G401 (cell line): ENCODE measurements around the gene SCGB1C1. TPM values are rescaled to one million over a fixed set of nuclear protein-coding genes. Genes with fewer than 3 reads are reported as not detected.
"Not testable (repeated sequence)": the region's sequence is repeated elsewhere in the genome, so short reads cannot be mapped to it uniquely, and the experiment has no call there.

Experiments
- DNase-seq: peaks from one replicate; pipeline ENCODE4 v3.0.0-alpha.2; 2015; ENCODE audit warnings: low spot score
- in situ Hi-C: cut with HindIII; loops from 2 replicates; pipeline ENCODE4 v1.10.0; 2016; ENCODE audit warnings: low sequenced_read_pairs, mixed read lengths
- total RNA-seq: library from RNA; depleted of rRNA; stranded (reverse); fragments of >200 nt; shearing (Covaris generic); gene quantifications from 2 replicates; pipeline ENCODE4 v1.2.3, GENCODE V29; 2014

The SCGB1C1 gene
- total RNA-seq, 1 experiment from 2014 or later, result not detected

DNA sequence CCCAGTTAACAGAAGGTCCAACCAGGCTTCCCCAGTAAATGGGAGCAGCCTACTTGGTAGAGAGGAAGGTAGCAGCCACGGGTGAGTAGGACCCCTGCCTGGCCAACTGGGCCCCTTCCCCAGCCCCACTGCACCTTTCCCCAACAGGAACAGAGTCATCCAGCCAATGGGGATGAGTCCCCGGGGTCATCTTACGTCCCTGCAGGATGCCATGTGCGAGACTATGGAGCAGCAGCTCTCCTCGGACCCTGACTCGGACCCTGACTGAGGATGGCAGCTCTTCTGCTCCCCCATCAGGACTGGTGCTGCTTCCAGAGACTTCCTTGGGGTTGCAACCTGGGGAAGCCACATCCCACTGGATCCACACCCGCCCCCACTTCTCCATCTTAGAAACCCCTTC, 21.2 kb downstream of the SCGB1C1 start:
- DNase-seq, result no peak
- in situ Hi-C loops, result no loop called here

DNA sequence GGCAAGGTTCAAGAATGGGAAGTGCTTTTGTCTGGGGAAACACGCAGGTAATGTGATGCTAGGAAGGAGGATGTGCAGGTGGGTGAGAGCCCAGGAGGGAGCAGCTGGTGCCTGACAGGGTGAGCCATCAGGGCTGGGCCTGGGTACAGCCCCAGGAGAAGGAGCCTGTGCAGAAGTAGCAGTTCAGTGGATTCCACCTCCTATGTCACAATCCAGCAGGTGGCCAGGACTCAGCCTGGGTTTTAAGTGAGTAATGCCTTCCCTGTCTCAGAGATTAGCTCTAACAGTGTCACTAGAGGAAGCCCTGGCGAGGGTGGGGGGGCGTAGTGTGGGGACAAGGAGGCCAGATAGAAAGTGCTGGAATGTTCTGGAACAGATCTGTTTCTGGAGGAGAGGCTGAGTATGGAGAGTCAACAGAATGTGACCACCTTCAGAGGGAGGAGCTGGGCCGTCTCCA, 22.7 kb downstream of the SCGB1C1 start:
- in situ Hi-C loops, result no loop called here
- no peak for DNase-seq

DNA sequence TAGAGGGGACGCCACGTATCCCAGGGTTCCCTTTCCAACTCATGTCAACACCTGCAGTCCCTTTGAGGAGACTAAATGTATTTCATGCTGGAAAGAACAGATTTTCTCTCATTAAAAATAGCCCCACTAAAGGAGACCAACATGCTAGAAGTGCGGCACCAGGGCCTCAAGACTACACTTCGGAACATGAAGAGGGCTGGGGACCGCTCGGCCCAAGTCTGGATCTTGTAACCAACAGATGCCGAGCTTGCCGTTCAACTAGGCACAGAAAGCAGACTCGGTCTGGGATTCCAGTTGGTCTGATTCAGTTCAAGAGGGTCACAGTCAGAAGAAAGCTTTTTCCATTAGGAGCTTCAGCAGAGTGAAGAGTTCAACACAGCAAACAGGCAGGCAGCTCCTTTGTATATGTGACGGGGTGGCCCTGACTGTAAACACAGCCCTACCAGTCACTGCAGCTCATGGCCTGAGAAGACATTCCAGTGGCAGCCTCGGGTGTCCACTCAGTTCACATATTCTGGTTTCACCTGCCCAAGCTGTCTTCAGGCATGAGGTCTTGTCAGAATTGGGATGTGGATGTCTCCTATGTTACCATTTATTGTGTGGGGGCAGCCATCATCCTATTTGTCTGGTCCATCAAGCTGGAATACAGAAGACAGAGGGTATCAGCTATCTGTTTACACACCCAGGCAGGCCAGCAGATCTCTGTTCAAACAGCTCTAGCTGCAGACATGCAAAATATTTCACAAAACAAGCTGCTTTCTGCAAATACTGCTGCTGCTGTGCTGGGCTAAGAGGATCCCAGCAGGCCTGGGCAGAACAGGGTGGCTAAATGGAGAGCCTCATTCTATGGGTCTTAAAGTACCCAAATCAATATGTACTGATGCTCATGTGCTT, 23.4 kb downstream of the SCGB1C1 start:
- in situ Hi-C loops, result no loop called here
- no peak for DNase-seq

DNA sequence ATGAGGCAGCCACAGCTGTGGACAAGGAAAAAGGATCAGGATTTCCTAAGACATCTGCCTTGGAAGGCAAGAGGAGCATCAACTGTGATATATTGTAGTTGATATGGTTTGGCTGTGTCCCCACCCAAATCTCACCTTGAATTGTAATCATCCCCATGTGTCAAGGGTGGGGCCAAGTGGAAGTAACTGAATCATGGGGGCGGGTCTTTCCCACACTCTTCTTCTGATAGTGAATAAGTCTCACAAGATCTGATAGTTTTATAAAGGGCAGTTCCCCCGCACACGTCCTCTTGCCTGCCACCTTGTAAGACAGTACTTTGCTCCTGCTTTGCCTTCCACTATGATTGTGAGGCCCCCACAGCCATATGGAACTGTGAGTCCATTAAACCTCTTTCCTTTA, 24.8 kb downstream of the SCGB1C1 start:
- in situ Hi-C loops, result no loop called here

DNA sequence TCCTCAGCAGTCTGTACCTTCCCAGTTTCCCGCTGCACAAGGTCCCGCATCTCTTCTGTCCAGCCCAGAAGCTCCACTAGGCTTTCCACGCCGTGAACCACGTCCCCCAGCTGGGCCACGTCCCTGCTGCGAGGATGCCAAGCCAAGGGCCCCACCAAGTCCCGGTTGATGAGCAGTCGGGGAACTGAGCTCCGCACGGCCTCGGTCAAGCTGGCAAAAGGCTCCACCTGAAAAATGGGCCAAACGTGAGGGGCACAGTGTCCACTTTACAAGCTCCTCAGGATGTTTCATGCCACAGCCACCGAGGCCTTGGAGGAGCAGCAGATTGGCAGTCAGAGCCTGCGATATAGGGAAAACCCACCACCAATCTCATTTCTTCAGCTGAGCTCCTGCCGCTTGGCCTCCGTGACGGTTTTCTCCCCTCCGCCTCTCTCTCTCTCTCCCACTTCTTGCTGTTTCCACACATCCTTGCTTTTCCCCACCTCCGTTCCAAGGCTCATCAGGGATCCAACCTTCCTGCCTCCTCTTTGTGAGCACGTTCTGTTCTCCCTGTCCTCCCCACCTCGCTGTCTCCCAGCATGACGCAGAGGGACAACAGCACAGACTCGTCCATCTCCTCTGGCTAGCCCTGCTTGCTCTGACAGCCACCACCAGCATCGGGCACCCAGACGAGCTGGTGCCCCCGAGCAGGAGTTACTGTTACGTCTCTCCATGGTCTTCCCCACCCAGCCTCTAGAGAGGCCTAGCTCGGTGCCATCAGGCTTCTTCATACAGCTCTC, 26.1 kb downstream of the SCGB1C1 start:
- in situ Hi-C loops, result no loop called here
- DNase-seq, result no peak

More for the DNA sequence above, 24.8 kb downstream of the SCGB1C1 start:
- DNase-seq, result no peak

DNA sequence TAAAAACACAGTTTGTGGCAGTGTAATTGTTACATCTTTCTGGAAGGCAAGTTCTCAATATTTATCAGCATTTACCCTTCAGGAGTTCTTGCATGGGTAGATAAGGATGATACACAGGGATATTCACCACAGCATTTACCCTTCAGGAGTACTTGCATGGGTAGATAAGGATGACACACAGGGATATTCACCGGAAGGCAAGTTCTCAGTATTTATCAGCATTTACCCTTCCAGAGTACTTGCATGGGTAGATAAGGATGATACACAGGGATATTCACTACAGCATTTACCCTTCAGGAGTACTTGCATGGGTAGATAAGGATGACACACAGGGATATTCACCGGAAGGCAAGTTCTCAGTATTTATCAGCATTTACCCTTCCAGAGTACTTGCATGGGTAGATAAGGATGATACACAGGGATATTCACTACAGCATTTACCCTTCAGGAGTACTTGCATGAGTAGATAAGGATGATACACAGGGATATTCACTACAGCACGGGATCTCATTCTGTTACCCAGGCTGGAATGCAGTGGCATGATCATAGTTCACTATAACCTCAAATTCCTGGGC, 27.9 kb downstream of the SCGB1C1 start:
- in situ Hi-C loops, DNase-seq: not testable (repeated sequence)

DNA sequence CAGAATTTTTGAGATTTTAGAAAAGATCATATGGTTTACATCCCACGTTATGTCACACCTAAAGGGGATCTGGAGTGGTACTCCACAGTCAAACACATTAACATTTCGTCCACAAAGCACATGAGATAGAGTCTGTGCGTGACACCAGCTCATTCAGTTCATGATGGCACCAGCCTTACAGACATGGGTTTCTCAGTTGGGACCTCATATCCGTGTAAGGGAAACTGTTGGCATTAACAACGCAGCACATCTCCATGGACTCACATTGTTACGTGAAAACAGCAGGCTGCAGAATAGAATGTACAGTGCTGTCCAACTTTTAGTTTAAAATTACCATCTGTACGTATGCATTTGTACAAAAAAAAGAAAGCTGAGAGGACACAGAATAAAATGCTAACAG, 28.7 kb downstream of the SCGB1C1 start:
- DNase-seq, result no peak

DNA sequence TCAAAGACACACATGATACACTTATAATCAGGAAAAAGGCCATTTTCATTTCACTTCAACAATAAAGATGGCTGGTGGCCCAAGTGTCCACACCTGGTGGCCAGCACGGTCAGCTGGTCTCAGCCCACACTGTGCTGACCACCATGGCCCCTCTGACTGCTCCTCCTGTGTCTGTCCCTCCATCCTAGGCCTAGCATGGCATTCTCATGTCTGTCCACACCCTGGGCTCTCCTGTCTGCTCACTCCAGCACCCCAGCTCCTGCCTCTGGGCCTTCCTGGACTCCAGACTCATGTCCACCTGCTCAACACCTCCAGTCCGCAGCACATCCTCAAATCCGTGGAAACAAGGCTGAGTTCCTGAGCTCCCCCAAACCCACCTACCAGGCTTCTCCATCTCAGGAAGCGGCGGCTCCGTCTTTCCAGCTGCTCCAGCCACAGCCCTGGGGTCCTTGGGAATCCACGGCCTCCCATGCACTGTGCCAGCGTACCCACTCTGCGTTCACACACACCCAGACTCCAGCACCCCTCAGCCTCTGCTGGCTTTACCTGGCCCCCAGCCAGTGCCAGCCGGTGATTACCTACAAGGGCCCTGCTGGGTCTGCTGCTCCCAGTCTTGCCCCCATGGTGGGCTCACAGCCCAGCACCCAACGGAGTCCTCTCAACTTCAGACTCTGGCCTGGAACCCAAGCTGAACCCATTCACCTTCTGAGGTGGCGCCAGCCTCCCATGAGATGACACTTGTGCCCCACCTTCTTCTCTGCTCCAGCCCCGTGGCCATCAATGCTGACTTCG, 29.3 kb downstream of the SCGB1C1 start:
- in situ Hi-C loops, result no loop called here

More for the DNA sequence above, 28.7 kb downstream of the SCGB1C1 start:
- in situ Hi-C loops, result no loop called here

DNA sequence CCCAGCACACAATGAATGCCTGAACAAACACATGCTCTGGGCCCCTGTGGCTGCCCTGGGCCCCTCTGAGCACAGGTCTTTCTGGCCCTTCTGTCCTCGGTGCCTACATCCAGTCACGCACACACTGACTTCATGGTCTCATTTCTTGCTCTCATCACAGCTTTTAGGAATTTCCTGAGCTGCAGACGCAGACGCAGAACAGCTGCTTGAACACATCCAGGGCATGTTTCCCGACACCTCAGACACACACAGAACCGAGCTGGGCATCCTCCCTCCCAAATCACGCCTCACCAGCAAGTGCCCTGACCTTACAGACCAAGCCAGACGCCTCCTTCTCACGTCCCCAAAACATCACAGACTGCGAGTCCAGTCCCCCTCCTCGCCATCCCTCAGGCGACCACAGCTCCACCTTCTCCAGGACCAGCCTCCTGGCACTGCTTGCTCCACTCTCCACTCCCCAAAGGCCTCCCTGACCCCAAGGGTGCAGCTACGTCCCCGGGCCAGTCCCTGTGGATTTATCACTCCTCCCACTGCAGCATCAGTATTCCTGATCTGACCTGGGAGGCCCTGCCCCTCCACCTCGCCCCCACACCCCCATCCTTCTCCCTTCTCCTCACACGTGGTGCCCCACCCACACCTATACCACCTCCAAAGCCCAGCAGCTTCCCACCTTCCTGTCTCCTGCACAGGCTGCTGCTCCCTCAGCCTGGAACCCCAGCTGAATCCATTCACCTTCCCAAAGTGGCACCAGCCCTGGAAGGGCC, 30.3 kb downstream of the SCGB1C1 start:
- in situ Hi-C loops, result no loop called here
- DNase-seq, result no peak

More for the DNA sequence above, 29.3 kb downstream of the SCGB1C1 start:
- no peak for DNase-seq

DNA sequence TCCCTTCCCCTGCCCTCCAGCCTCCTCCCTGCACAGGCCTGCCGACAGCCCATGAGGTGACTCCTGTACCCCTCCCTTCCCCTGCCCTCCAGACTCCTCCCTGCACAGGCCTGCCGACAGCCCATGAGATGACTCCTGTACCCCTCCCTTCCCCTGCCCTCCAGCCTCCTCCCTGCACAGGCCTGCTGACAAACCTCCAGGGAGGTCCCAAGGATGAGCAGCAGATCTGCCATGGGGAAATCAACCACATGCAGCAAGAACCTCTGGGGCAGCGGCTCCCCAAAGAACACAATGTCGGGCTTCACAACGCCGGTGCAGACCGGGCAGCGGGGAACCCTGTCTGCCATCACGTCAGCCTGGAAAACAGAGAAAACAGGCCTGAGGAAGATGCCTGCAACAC, 31.0 kb downstream of the SCGB1C1 start:
- DNase-seq, result no peak
- in situ Hi-C loops, result no loop called here

DNA sequence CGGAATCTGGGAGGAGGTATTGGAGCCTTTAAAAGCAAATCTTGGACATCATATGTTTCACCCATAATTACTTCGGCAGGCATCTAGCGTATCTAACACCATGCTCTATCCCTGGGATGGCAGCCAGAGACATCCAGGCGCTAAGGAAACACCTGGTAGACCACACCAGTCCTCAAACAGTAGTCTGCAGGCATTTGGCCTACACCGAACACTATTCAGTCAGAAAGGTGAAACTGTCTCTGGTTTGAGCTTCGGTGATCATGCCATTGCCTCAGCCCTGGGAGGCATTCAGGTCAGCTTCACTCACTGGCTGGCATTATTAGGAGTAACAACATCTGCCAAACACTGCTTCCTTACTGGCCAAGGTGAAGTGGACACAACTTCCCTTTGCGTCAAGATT, 31.5 kb downstream of the SCGB1C1 start:
- DNase-seq, result no peak
- in situ Hi-C loops, result no loop called here

DNA sequence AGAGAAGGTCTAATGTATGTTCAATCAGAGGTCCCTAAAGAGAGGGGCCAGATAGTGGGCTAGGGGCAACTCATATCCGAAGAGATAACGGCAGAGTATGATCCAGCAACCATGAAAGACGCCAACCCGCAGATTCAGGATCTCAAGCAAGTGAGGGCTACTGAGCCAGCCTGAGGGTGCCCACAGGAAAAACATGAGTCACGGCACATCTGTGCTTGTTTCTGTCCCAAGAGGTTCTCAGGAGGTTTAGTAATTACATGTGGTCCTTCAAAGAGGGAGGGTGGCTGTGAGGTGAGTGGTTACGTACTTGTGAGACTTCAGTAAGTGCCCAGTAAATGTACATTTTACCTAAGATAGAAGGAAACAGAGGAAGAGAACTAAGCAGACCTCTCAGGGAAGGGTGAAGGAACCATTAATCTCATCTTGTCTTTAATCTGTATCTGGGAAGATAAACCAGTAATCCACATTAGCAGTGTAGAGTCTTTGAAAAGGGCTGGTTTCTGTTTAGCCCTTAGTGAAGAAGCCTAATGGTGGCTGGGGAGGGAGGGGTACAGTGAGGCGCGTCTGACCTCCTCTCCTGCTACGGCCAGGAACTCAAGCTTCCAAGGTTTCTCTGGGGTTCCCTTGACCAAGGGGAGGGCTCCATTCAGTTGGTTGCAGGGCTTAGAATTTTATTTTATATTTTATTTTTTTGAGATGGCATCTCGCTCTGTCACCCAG, 33.0 kb downstream of the SCGB1C1 start:
- in situ Hi-C loops, result no loop called here
- no peak for DNase-seq

DNA sequence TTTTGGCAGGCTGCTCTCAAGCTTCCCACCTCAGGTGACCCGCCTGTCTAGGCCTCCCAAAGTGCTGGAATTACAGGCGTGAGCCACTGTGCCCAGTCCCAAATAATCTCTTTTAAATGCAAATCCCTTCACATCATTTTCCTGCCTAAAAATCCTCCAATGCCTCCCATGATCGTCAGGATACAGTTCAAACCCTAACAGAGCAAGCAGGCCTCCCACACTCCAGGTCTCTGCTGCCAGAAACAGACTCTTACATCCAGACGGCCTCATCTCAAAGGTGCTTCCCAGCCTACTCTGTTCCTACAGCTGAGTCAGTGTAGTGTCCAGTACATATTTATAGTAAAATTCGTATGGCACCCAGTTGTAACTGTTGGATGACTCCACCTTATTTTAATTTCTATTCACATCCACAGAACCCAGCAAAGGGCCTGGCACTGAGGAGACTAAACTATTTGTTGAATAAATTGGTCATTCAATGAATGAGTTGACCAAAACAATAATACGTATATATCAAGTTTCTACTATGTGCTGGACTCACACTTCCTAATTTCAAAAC, 35.0 kb downstream of the SCGB1C1 start:
- no peak for DNase-seq
- in situ Hi-C loops, result no loop called here

DNA sequence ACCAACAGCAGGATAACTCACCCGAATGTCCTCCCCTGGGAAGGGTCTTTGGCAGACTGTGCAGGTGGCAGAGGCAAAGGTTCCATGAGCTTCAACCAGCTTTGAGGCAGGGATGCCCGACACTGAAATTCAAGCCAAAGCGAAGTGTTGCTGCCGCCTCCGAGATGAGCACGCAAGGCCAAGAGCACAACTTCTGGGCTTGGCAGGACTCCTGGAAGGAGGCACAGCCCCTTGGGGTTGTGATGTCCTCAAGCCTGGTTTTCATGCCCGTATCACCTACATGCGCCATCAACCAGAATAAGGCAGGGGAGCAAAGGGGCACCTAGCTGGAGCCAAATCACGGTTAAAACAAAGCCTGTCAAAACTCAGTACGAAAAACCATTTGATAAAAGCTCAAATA, 37.6 kb downstream of the SCGB1C1 start:
- in situ Hi-C loops, result no loop called here
- no peak for DNase-seq

DNA sequence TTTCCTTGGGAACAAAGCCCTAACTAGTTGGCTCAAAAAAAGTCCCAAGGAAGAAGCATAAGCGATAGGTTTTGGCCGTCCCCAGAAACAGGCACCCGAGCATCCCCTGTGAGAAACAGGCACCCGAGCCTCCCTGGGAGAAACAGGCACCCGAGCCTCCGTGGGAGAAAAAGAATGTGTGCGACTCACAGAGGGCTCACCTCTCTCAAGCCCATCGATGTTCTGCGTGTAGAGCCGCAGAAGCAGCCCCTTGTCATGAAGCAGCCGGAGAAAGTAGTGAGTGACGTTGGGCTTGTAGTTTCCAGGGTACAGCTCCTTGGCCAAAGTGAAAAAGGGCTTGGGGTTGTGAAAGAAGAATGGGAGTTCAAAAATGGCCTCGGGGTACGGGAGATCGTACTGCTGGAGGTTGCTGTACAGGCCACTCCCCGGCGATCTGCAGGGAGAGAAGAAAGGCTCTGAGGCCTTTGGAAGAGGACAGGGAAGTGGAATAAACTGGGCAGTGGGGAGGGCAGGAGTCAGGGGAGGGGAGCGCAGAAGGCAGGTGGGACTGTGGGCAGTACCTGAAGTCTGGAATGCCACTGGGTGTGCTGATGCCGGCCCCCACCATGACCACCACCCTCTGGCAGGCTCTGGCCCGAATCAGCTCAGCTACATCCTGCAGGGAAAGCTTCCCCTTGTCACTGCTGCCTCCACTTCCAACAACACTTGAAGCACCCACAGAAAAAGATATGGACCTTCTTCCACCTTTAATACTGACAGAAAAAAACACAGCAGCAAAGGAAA, 40.1 kb downstream of the SCGB1C1 start:
- no peak for DNase-seq
- in situ Hi-C loops, result no loop called here

DNA sequence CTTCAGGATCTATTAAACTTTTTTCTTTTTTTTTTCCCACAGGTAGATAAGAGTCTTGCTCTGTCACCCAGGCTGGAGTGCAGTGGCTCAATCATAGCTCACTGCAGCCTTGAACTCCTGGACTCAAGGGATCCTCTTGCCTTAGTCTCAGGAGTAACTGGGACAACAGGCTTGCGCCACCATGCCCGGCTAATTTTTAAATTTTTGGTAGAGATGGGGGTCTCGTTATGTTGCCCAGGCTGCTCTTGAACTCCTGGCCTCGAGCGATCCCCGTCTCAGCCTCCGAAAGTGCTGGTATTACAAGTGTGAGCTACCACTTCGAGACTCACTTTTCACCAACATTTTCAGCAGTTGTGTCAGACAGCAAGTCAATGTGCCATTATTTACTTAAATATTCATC, 42.3 kb downstream of the SCGB1C1 start:
- in situ Hi-C loops, result no loop called here
- DNase-seq, result no peak

DNA sequence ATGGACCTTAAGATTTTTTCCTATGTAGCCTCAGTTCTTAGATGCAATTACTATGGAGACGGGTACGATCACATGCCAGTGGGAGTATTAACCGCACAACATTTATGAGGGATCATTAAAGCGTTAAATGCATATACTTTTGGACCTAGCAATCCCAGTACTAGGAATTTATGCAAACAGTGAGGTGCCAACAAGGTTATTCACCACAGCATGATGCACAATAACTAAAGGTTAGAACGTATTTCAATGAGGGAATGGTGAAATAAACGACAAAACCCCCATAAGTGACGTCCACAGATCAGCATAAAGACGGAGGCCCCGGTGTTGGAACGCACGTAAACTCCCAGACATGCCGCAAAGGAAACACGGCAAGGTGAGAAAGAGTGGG, 42.7 kb downstream of the SCGB1C1 start:
- no peak for DNase-seq
- in situ Hi-C loops, result no loop called here
